B cell (primary cell): Measurements from ENCODE around the gene GPR15. TPM values are rescaled to one million over a fixed set of nuclear protein-coding genes. Genes with fewer than 3 reads are reported as not detected.

Source experiments
- ATAC-seq: fragments of 200-7000 bp; cut with Tn5 transposase; one replicate; pipeline ENCODE4 v1.10.0; 2021; ENCODE audit warnings: low read depth, mild to moderate bottlenecking, moderate number of reproducible peaks, moderate library complexity
- CTCF ChIA-PET: fragments of 350-600 bp; sonication (Branson Sonifier 250); formaldehyde crosslinking; loops from one replicate; lab custom pipeline; 2021; ENCODE audit warnings: antibody characterized with exemption, inconsistent platforms; lab: Charles Lee
- POLR2A ChIA-PET: fragments of 350-600 bp; sonication (Branson Sonifier 250); formaldehyde crosslinking; loops from one replicate; lab custom pipeline; 2021; ENCODE audit warnings: antibody characterized with exemption; lab: Charles Lee
- DNase-seq: peaks from one replicate; pipeline ENCODE4 v3.0.0; 2013
- H2AFZ ChIP-seq: 2 replicates; pipeline ENCODE4 v1.6.1; 2012; ENCODE audit warnings: mild to moderate bottlenecking, low read depth, low read length; ENCODE audit not compliant: insufficient read depth, poor library complexity, severe bottlenecking
- H3K27ac ChIP-seq, 2 donors: 1 replicate in 1 of 2; 2 replicates in 1 of 2; pipeline ENCODE4 v1.5.1; 2012 to 2013; ENCODE audit warnings: low read length in 2 of 2, mild to moderate bottlenecking in 2 of 2, moderate library complexity in 1 of 2
- H3K27me3 ChIP-seq, 4 experiments: fragments of 200-600 bp in 1 of 4; sonication (generic) in 1 of 4; replicated peaks in 1 of 4; 1 replicate in 2 of 4; 2 replicates in 2 of 4; pipeline versions ENCODE4 v1.6.1 to v1.7.0; 2013 to 2016; ENCODE audit warnings: low read length in 3 of 4, mild to moderate bottlenecking in 2 of 4, mixed read lengths in 1 of 4, moderate library complexity in 1 of 4; ENCODE audit not compliant: insufficient read depth in 4 of 4, control insufficient read depth in 3 of 4; ENCODE audit errors: control extremely low read depth in 1 of 4
- H3K36me3 ChIP-seq, 2 experiments: replicated peaks in 1 of 2; 1 replicate in 1 of 2; 2 replicates in 1 of 2; pipeline versions ENCODE4 v1.6.1 to v1.7.1; 2013; ENCODE audit warnings: low read length in 1 of 2; ENCODE audit not compliant: insufficient read depth in 2 of 2, control insufficient read depth in 1 of 2; ENCODE audit errors: control extremely low read depth in 1 of 2, extremely low read depth in 1 of 2
- H3K4me1 ChIP-seq, 2 donors: fragments of 200-600 bp in 1 of 2; sonication (generic) in 1 of 2; 1 replicate in 1 of 2; 2 replicates in 1 of 2; pipeline versions ENCODE4 v1.5.1 to v1.6.1; 2013 to 2017; ENCODE audit warnings: low read length in 2 of 2; ENCODE audit not compliant: control insufficient read depth in 2 of 2, insufficient read depth in 2 of 2
- H3K4me2 ChIP-seq: replicated peaks from 2 replicates; pipeline ENCODE3; 2012; ENCODE audit warnings: mild to moderate bottlenecking, low read depth, low read length; ENCODE audit not compliant: poor library complexity, severe bottlenecking
- H3K4me3 ChIP-seq, 5 experiments: fragments of 200-600 bp in 1 of 5; sonication (generic) in 1 of 5; 1 replicate in 3 of 5; 2 replicates in 2 of 5; pipeline versions ENCODE4 v1.5.1 to v1.7.0; 2011 to 2016; ENCODE audit warnings: low read length in 4 of 5, mild to moderate bottlenecking in 4 of 5, low read depth in 2 of 5, control low read depth in 1 of 5, moderate library complexity in 1 of 5; ENCODE audit not compliant: insufficient read depth in 1 of 5; ENCODE audit errors: control extremely low read depth in 1 of 5, extremely low read depth in 1 of 5
- H3K79me2 ChIP-seq: fragments of 200-600 bp; sonication (generic); one replicate; pipeline ENCODE4 v1.6.0; 2016; ENCODE audit warnings: low read length; ENCODE audit not compliant: control insufficient read depth, insufficient read depth
- H3K9ac ChIP-seq: fragments of 200-600 bp; sonication (generic); 2 replicates; pipeline ENCODE4 v1.6.1; 2017; ENCODE audit warnings: mild to moderate bottlenecking, low read length, moderate library complexity
- H3K9me3 ChIP-seq, 3 donors: one replicate each; pipeline versions ENCODE4 v1.6.1 to v1.7.1; 2013; ENCODE audit warnings: low read length in 2 of 3; ENCODE audit not compliant: control insufficient read depth in 2 of 3, insufficient read depth in 1 of 3; ENCODE audit errors: control extremely low read depth in 1 of 3
- H4K20me1 ChIP-seq: 2 replicates; pipeline ENCODE4 v1.6.0; 2012; ENCODE audit warnings: mild to moderate bottlenecking, low read length; ENCODE audit not compliant: insufficient read depth, control insufficient read depth, poor library complexity, severe bottlenecking
- H3K27ac Mint-ChIP-seq: one replicate; pipeline ENCODE4 v1.8.0; 2021; ENCODE audit warnings: mixed read lengths
- H3K27me3 Mint-ChIP-seq: one replicate; pipeline ENCODE4 v1.8.0; 2021; ENCODE audit warnings: mixed read lengths
- H3K4me1 Mint-ChIP-seq: one replicate; pipeline ENCODE4 v1.8.0; 2021; ENCODE audit warnings: mixed read lengths
- H3K4me3 Mint-ChIP-seq: one replicate; pipeline ENCODE4 v1.8.0; 2021; ENCODE audit warnings: mixed read lengths
- H3K9me3 Mint-ChIP-seq: one replicate; pipeline ENCODE4 v1.8.0; 2022; ENCODE audit warnings: mixed read lengths; ENCODE audit not compliant: insufficient read depth
- CTCF ChIP-seq: fragments of 200-600 bp; IDR thresholded peaks from one replicate; pipeline ENCODE4 v1.8.0; 2022; ENCODE audit warnings: antibody characterized with exemption, mild to moderate bottlenecking
- EZH2 ChIP-seq: IDR thresholded peaks from 2 replicates; pipeline ENCODE4 v1.6.1; 2012; ENCODE audit warnings: borderline replicate concordance, low read depth, mild to moderate bottlenecking, moderate library complexity, low read length; ENCODE audit not compliant: insufficient read depth, poor library complexity, severe bottlenecking
- WGBS: methylation state at CpG from one replicate; pipeline ENCODE4 v1.1.5; 2013; ENCODE audit warnings: missing lambda C conversion rate; ENCODE audit not compliant: insufficient coverage; 5-methylcytosine and 5-hydroxymethylcytosine counted together
- intact Hi-C: fragments of 100-400 bp; cut with micrococcal nuclease; formaldehyde crosslinking; loops from one replicate; pipeline ENCODE4 v1.10.0; 2022
- polyA plus RNA-seq: library from polyadenylated mRNA; depleted of rRNA; stranded (reverse); fragments of >200 nt; gene quantifications from 2 replicates; pipeline ENCODE4 v1.2.3, GENCODE V29; 2012
- total RNA-seq, 2 donors: library from RNA; stranded (reverse); fragments of 120-200 nt in 1 of 2; gene quantifications; 1 replicate in 1 of 2; 2 replicates in 1 of 2; pipeline versions ENCODE4 v1.2.3 to v1.2.4, GENCODE V29; 2013 to 2022

The GPR15 gene
- total and polyA plus RNA-seq, 2 donors (not counting 1 experiment from before 2014, with no cell fraction given) = 6.4 to 6.5 TPM

DNA sequence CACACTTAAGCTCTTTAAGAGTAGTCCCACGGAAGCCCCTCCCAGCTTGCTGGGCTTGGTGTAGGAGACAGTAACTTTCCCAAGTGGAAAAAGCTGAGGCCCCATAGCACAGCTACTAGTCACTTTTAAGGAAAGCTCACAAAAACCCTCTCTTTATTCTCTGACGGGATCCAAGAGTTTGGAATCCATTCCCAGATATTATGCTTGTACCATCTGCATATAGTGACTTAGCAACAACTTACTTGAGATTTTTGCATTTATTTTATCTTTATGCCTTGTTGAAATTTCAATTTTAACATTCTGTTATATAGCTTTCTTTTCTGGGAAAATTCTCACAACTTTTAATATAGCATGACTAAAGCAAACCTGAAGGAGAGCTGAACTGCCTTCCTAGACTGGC lies 19.5 kb downstream of the GPR15 start:
- Histone ChIP-seq H3K36me3 (no peaks in the 10 kb centered on the region), H3K79me2 (no peaks in the 10 kb centered on the region), H3K9ac (no peak overlapping the region), H3K9me3 (peaks cover 0 to 1% (median 0%) of the 10 kb centered on the region in 3 donors), H3K4me2 (no peak overlapping the region), H3K27me3 (no peaks in the 10 kb centered on the region), H4K20me1 (no peaks in the 10 kb centered on the region), H3K27ac (no peak overlapping the region), H3K4me1 (peaks cover under 1 to 16% of the 10 kb centered on the region in 2 donors), H3K4me3 (no peak overlapping the region), H2AFZ (no peak overlapping the region)
- CTCF ChIA-PET = no interaction called here
- peaks cover 7% of the 10 kb centered on the region for H3K27me3 Mint-ChIP-seq
- DNase-seq = no peak
- H3K9me3 Mint-ChIP-seq = no peaks in the 10 kb centered on the region
- whole genome bisulfite sequencing = no CpG with 5 or more reads among the region's 2 CpGs
- peaks cover 29% of the 10 kb centered on the region for H3K4me1 Mint-ChIP-seq
- no peak overlapping the region for H3K4me3 Mint-ChIP-seq
- TF ChIP-seq EZH2 (no peak), CTCF (no peak)
- no peak overlapping the region for H3K27ac Mint-ChIP-seq
- POLR2A ChIA-PET = no interaction called here
- intact Hi-C loops = no loop called here
- ATAC-seq = no peak

DNA sequence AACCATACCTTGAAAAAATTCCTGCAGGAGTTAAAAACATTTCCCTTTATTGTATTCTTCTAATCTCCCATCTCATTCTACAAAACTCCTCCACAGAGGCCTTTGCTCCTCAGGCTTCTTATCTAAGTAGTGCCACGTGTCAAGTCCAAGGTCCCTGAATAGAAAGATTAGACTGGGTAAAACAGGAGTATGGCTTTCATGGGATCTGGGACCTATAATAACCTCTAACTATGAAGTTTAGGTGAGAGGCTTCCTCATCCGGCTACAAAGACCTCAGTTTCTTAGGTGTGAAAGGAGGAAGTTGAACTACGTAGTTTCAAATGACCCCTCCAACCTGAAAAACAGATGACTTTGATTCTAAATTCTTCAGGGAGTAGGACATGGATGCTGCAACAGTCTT lies 20.0 kb downstream of the GPR15 start:
- Mint-ChIP-seq H3K27ac (no peak overlapping the region), H3K9me3 (no peaks in the 10 kb centered on the region), H3K4me3 (no peak overlapping the region), H3K27me3 (peaks cover 7% of the 10 kb centered on the region), H3K4me1 (peaks cover 34% of the 10 kb centered on the region)
- ChIA-PET POLR2A (no interaction called here), CTCF (no interaction called here)
- Histone ChIP-seq H3K9me3 (peaks cover 0 to 1% (median 0%) of the 10 kb centered on the region in 3 donors), H3K79me2 (no peaks in the 10 kb centered on the region), H3K4me2 (no peak overlapping the region), H3K27me3 (no peaks in the 10 kb centered on the region), H4K20me1 (no peaks in the 10 kb centered on the region), H3K4me1 (peaks cover 1 to 21% of the 10 kb centered on the region in 2 donors), H3K9ac (no peak overlapping the region), H3K4me3 (no peak overlapping the region), H3K27ac (no peak overlapping the region), H3K36me3 (no peaks in the 10 kb centered on the region), H2AFZ (no peak overlapping the region)
- TF ChIP-seq EZH2 (no peak), CTCF (no peak)
- no peak for ATAC-seq
- intact Hi-C loops = no loop called here
- WGBS = no CpG with 5 or more reads among the region's 3 CpGs
- no peak for DNase-seq
